Endodermal cell (in vitro differentiated cells): ENCODE results near the gene OR4D1. TPM values are rescaled to one million over a fixed set of nuclear protein-coding genes. Genes with fewer than 3 reads are reported as not detected.
A peak's percentile ranks its signal among the peaks of the same experiment; 100 is the strongest.

Experiments used
- DNase-seq: peaks from one replicate; pipeline ENCODE4 v3.0.0-alpha.2; 2017
- H3K27ac ChIP-seq: 2 replicates; pipeline ENCODE4 v1.5.1; 2013; ENCODE audit warnings: mild to moderate bottlenecking, low read depth, low read length, moderate library complexity
- H3K27me3 ChIP-seq: 2 replicates; pipeline ENCODE4 v1.6.1; 2013; ENCODE audit warnings: mild to moderate bottlenecking, low read length, moderate library complexity; ENCODE audit not compliant: insufficient read depth, control insufficient read depth, poor library complexity, severe bottlenecking
- H3K36me3 ChIP-seq: 2 replicates; pipeline ENCODE4 v1.7.0; 2013; ENCODE audit warnings: mild to moderate bottlenecking, low read length, moderate library complexity; ENCODE audit not compliant: control insufficient read depth, insufficient read depth
- H3K4me1 ChIP-seq: one replicate; pipeline ENCODE4 v1.7.0; 2013; ENCODE audit warnings: low read length; ENCODE audit not compliant: control insufficient read depth, insufficient read depth
- H3K4me3 ChIP-seq: 2 replicates; pipeline ENCODE4 v1.5.1; 2013; ENCODE audit warnings: mild to moderate bottlenecking, low read length, moderate library complexity
- H3K9ac ChIP-seq: 2 replicates; pipeline ENCODE4 v1.6.1; 2013; ENCODE audit warnings: mild to moderate bottlenecking, low read length, moderate library complexity; ENCODE audit not compliant: poor library complexity, severe bottlenecking; ENCODE audit errors: extremely low read depth
- H3K9me3 ChIP-seq: 2 replicates; pipeline ENCODE4 v1.6.1; 2013; ENCODE audit warnings: mild to moderate bottlenecking, low read length, moderate library complexity; ENCODE audit not compliant: control insufficient read depth
- H3K27ac Mint-ChIP-seq: 2 replicates; pipeline ENCODE4 v1.8.0; 2020; ENCODE audit warnings: mixed read lengths
- H3K27me3 Mint-ChIP-seq: 2 replicates; pipeline ENCODE4 v1.8.0; 2021; ENCODE audit warnings: mild to moderate bottlenecking, mixed read lengths; ENCODE audit not compliant: insufficient read depth
- H3K36me3 Mint-ChIP-seq: 2 replicates; pipeline ENCODE4 v1.8.0; 2020; ENCODE audit warnings: low read depth, mixed read lengths
- H3K4me1 Mint-ChIP-seq: 2 replicates; pipeline ENCODE4 v1.8.0; 2020; ENCODE audit warnings: mixed read lengths
- H3K4me3 Mint-ChIP-seq: 2 replicates; pipeline ENCODE4 v1.8.0; 2020; ENCODE audit warnings: mild to moderate bottlenecking, moderate library complexity, mixed read lengths
- H3K9me3 Mint-ChIP-seq: 2 replicates; pipeline ENCODE4 v1.8.0; 2020; ENCODE audit warnings: mild to moderate bottlenecking, mixed read lengths
- WGBS, 2 experiments: methylation state at CpG; one replicate each; pipeline versions ENCODE4 v1.1.5 to v1.1.7; 2013; ENCODE audit warnings: missing lambda C conversion rate in 2 of 2, mixed read lengths in 1 of 2; ENCODE audit not compliant: insufficient coverage in 1 of 2, insufficient read length in 1 of 2; 5-methylcytosine and 5-hydroxymethylcytosine counted together
- total RNA-seq, 2 donors: library from RNA; stranded (reverse); fragmentation: NEBNext Ultra II Directional in 1 of 2; extraction: Animal tissue kit (Norgen Biotek cat#: 25700) in 1 of 2; gene quantifications; 2 replicates in 1 of 2; 3 replicates in 1 of 2; pipeline ENCODE4 v1.2.1, GENCODE V29; 2021
- TF ChIP-seq, protein P1 (sequence below): fragments of 200-600 bp; sonication (generic); conservative IDR thresholded peaks from 2 replicates; pipeline ENCODE4 v1.5.0; 2021; ENCODE audit warnings: antibody characterized with exemption, mild to moderate bottlenecking

OR4D1 gene
- total RNA-seq, 2 donors from 2014 or later, result 0.07 to 0.22 TPM

DNA sequence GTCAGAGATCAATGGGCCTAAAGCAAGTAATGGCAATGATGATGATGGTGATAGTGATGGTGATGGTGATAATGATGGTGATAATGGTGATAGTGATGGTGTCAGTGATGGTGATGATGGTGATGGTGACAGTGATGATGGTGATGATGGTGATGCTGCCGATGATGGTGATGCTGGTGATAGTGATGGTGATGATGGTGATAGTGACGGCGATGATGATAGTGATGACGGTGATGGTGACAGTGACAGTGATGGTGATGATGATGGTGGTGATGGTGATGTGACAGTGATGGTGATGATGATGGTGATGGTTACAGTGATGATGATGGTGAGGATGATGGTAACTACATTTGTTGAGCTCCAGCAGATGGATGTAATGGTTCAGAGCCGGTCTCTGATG, 30.8 kb upstream of the OR4D1 start:
- WGBS, 2 experiments, result 91 to 98% methylated on average over 5 of the region's 5 CpGs
- H3K27ac Mint-ChIP-seq, result no peak overlapping the region
- H3K27me3 Mint-ChIP-seq, result peaks cover 47% of the 10 kb centered on the region

DNA sequence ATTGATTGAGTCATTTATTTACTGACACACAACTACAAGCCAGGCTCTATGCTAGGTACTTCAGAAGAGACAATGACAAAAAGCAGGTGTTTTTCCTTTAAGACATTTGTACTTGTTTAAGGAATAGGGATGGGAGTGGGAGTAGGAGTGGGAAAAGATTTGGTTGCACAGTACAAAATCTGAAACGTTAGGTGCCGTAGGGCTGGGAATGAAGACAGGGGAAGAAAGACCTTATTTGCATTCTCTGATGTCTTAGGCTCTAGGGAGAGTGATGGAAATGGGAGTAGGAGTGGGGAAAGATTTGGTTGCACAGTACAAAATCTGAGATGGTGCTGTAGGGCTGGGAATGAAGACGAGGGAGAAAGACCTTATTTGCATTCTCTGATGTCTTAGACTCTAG, 28.7 kb upstream of the OR4D1 start:
- Mint-ChIP-seq H3K4me1 (no peaks in the 10 kb centered on the region), H3K36me3 (no peaks in the 10 kb centered on the region), H3K9me3 (no peaks in the 10 kb centered on the region), H3K27ac (no peak overlapping the region), H3K4me3 (no peak overlapping the region), H3K27me3 (peaks cover 34% of the 10 kb centered on the region)
- Histone ChIP-seq H3K4me1 (no peaks in the 10 kb centered on the region), H3K4me3 (no peak overlapping the region), H3K27ac (no peak overlapping the region), H3K9ac (no peak overlapping the region), H3K9me3 (no peaks in the 10 kb centered on the region), H3K27me3 (peaks cover 36% of the 10 kb centered on the region), H3K36me3 (no peaks in the 10 kb centered on the region)
- DNase-seq, result no peak
- 70 to 78% methylated on average over 3 of the region's 3 CpGs for WGBS, 2 experiments
- TF ChIP-seq, protein P1, sequence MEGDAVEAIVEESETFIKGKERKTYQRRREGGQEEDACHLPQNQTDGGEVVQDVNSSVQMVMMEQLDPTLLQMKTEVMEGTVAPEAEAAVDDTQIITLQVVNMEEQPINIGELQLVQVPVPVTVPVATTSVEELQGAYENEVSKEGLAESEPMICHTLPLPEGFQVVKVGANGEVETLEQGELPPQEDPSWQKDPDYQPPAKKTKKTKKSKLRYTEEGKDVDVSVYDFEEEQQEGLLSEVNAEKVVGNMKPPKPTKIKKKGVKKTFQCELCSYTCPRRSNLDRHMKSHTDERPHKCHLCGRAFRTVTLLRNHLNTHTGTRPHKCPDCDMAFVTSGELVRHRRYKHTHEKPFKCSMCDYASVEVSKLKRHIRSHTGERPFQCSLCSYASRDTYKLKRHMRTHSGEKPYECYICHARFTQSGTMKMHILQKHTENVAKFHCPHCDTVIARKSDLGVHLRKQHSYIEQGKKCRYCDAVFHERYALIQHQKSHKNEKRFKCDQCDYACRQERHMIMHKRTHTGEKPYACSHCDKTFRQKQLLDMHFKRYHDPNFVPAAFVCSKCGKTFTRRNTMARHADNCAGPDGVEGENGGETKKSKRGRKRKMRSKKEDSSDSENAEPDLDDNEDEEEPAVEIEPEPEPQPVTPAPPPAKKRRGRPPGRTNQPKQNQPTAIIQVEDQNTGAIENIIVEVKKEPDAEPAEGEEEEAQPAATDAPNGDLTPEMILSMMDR, result no peak

More for the DNA sequence above, 30.8 kb upstream of the OR4D1 start:
- Histone ChIP-seq H3K9me3 (no peaks in the 10 kb centered on the region), H3K4me1 (no peaks in the 10 kb centered on the region), H3K27me3 (peaks cover 50% of the 10 kb centered on the region), H3K36me3 (no peaks in the 10 kb centered on the region), H3K9ac (no peak overlapping the region), H3K4me3 (no peak overlapping the region), H3K27ac (no peak overlapping the region)
- DNase-seq, result no peak
- H3K4me3 Mint-ChIP-seq, result no peak overlapping the region
- H3K4me1 Mint-ChIP-seq, result no peaks in the 10 kb centered on the region
- no peaks in the 10 kb centered on the region for H3K9me3 Mint-ChIP-seq
- TF ChIP-seq, protein P1, result no peak
- no peaks in the 10 kb centered on the region for H3K36me3 Mint-ChIP-seq

DNA sequence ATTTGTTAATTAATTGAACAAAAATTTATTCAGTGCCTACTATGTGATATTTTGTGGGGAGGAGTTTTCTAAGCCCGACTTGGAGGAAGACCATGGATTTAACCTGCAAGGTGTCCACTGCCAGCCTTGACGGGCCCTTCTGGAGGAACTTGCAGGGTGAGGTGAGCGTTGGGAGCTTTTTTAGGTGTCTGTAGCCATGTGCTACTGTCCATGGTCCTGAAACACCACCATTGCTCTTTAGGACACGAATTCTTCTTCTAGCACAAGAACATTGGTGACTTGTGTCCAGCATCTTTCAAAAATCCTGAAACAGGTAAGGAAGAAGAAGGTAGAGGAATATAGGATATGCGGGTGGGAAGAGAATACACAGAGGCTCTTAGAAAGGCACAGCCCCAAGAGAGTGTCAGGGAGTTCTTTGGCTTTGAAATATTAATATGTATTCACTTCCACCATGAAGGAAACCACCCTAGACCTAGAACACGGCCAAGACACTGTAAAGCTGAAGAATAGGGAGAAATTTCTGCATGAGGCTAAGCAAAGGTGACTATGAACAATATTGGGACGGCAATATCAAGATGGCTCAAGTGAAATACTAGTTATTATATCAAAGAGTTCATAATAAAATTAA, 27.9 kb upstream of the OR4D1 start:
- H3K9ac ChIP-seq, result no peak overlapping the region
- TF ChIP-seq, protein P1, result no peak
- no peaks in the 10 kb centered on the region for H3K4me1 ChIP-seq
- Mint-ChIP-seq H3K4me1 (no peaks in the 10 kb centered on the region), H3K36me3 (no peaks in the 10 kb centered on the region), H3K27ac (no peak overlapping the region), H3K9me3 (no peaks in the 10 kb centered on the region), H3K27me3 (peaks cover 27% of the 10 kb centered on the region), H3K4me3 (no peak overlapping the region)
- DNase-seq, result peak; percentile 92
- WGBS, 2 experiments, result 29 to 33% methylated on average over 1 to 7 of the region's 7 CpGs
- H3K9me3 ChIP-seq, result no peaks in the 10 kb centered on the region
- H3K27ac ChIP-seq, result no peak overlapping the region
- no peak overlapping the region for H3K4me3 ChIP-seq
- peaks cover 32% of the 10 kb centered on the region for H3K27me3 ChIP-seq
- no peaks in the 10 kb centered on the region for H3K36me3 ChIP-seq
